Stimulated activated CD4-positive, alpha-beta T cell treated with anti-CD3 and anti-CD28 coated beads, Interleukin-4, amount 100 ng/mL, for 48 hours (primary cell): ENCODE measurements around the gene COL6A3.
A peak's percentile ranks its signal among the peaks of the same experiment; 100 is the strongest.

Experiments used
- DNase-seq, 2 donors: peaks; one replicate each; pipeline ENCODE4 v3.0.0-alpha.2; 2020; ENCODE audit warnings: low read depth in 2 of 2

COL6A3 gene

GRCh38 chr2:237444071-237444470, 30.1 kb upstream of the COL6A3 start:
- DNase-seq, result no peak

GRCh38 chr2:237441605-237442274, 27.8 kb upstream of the COL6A3 start:
- peak in 1 of 2 donors; percentile 4 for DNase-seq

- peak; percentile 36 to 65 for DNase-seq
These were observed 26.9 kb upstream of the COL6A3 start for GRCh38 chr2:237440819-237441281.

GRCh38 chr2:237438080-237438940, 24.3 kb upstream of the COL6A3 start:
- no peak for DNase-seq

- no peak for DNase-seq
These were observed 23.6 kb upstream of the COL6A3 start for GRCh38 chr2:237437566-237437965.

GRCh38 chr2:237435844-237436587, 22.1 kb upstream of the COL6A3 start:
- DNase-seq, result no peak

DNA sequence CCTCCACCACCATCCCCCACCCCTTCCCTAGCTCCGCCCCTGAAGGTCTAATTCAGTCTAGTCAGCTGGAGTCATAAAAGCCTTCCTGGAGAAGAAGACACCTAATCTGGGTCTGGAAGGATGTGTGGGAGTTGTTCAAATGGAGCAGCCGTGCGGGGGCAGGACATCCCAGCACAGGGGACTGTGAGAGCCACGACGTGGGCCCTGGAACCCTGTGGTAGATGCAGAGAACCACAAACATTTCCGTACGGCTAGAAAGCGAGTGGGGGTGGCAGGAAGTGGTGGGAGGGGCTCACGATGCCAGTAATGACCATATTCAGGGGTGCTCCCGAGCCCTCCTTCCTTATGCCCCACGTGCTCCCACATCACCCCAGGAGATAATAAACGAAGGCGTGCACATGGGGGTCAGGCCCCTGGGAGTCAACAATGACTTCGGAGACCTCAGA, 20.9 kb upstream of the COL6A3 start:
- peak; percentile 74 to 83 for DNase-seq

GRCh38 chr2:237433920-237434676, 20.1 kb upstream of the COL6A3 start:
- DNase-seq, result peak in 1 of 2 donors; percentile 15

DNA sequence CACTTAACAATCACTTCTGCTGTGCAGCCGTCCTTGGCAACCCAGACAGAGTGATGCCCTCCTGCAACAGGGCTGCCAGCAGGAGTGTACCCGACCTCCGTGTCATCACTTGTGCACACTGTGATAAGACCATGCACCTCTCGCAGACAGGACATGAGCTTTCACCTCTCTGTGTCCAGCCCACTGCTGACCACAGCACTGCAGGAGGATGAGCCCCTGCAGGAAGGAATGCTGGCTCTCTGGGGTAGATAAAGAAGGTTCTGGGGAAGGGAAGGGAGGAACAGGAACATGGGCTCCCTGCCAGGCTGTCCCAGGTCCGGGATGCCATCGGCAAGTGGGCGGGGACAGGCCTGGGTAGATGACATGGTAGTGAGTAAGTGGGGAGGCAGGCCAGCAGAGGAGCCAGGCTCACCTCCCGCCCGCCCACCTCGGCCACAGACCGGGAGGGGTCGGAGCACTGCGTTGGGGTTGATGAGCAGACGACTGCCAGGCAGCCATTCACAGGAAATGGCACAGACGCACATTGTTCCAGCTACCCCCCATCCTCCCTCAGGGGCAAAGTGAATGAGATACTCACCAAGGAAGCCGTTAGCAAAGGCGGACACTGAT, 18.6 kb upstream of the COL6A3 start:
- DNase-seq, result peak; percentile 84 to 90

- no peak for DNase-seq
These were observed 17.9 kb upstream of the COL6A3 start for GRCh38 chr2:237431837-237432236.

DNA sequence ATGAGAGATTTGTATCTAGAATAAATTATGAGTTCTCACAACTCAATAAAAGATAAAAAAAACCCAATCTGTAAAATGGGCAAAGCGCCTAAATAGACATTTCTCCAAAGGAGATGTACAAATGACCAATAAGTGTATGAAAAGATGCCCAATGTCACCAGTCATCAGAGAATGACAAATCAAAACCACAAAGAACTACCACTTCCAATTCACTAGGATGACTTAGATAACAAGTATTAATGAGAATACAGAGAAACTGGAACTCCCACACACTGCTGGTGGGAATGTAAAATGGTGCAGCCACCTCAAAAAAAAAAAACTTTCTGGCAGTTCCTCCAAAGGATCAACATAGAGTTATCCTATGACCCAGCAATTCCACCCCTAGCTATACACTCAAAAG, 17.4 kb upstream of the COL6A3 start:
- no peak for DNase-seq

- no peak for DNase-seq
These were observed 16.9 kb upstream of the COL6A3 start for GRCh38 chr2:237430861-237431260.

- peak in 1 of 2 donors; percentile 36 for DNase-seq
These were observed 15.8 kb upstream of the COL6A3 start for GRCh38 chr2:237429753-237430152.

DNA sequence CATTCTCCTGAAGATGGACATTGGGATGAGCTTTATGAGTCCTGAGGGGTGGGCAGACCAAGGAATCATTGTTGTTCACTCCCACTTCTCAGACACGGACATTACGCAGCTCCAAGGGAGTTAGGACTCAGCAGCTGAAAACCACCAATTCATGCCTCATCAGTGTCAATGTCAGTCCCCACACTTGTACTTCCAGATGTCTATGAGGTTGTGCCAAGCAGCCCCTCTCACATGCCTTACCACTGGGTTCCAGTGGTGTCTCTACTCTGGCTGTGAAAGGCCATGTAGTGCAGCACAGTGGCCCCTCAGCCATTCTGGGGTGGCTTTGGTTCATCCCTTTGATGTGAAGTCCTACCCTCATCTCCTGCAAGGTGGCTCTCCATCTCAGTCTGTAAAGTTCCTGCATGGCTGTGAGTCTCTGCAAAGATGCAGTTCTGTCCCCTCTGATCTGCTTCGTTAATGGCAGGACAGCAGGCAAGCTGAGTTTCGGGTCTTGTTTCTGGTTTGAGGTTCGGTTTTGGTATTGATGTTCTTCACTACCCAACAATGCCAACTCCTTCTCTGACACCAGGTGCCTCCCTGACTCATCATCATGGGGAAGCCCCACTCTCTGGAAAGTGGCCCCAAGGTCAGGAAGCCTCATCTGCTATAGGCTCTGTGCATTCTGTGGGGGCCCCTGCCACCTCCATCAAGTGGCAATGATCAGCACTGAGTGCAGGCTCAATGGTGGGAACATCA, 14.0 kb upstream of the COL6A3 start:
- DNase-seq, result peak; percentile 68 to 82

- no peak for DNase-seq
These were observed 12.6 kb upstream of the COL6A3 start for GRCh38 chr2:237426517-237426916.

- no peak for DNase-seq
These were observed 11.4 kb upstream of the COL6A3 start for GRCh38 chr2:237425320-237425719.

- DNase-seq, result no peak
These were observed 10.6 kb upstream of the COL6A3 start for GRCh38 chr2:237424544-237424943.

- no peak for DNase-seq
These were observed 9.9 kb upstream of the COL6A3 start for GRCh38 chr2:237423891-237424290.

GRCh38 chr2:237422309-237422708, 8.3 kb upstream of the COL6A3 start:
- no peak for DNase-seq

- DNase-seq, result peak; percentile 78 to 81
These were observed 7.7 kb upstream of the COL6A3 start for GRCh38 chr2:237421542-237422116.
